Dermis microvascular lymphatic vessel endothelial cell (primary cell): Measurements from ENCODE around the gene OR2T11. TPM values are rescaled to one million over a fixed set of nuclear protein-coding genes. Genes with fewer than 3 reads are reported as not detected.
"Not testable (repeated sequence)": the region's sequence is repeated elsewhere in the genome, so short reads cannot be mapped to it uniquely, and the experiment has no call there.

Source experiments
- DNase-seq, 2 donors: peaks; one replicate each; pipeline versions ENCODE4 v3.0.0 to v3.0.0-alpha.2; 2010; ENCODE audit warnings: low read depth in 2 of 2
- total RNA-seq: library from RNA; depleted of rRNA; stranded (reverse); fragments of >200 nt; gene quantifications from 2 replicates; pipeline ENCODE4 v1.2.1, GENCODE V29; 2014

OR2T11 gene
- total RNA-seq, 1 donor from 2014 or later = not detected

DNA sequence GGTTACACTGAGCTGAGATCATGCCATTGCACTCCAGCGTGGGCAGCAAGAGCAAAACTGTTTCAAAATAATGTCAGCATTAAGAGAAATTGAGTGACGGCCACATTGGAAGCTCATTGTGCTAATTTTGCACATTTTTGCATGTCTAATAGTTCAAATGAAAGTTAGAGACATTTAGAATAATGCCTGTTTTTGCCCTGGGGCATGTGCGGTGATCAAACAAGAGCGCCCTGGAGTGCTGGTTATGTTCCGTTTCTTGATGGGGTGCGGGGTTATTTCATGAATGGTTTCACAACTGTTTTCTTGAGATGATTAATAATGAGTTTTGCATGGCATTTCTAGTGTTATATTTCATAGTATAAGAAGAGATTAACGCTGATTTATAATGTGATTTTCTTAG lies 13.1 kb downstream of the OR2T11 start:
- no peak for DNase-seq

DNA sequence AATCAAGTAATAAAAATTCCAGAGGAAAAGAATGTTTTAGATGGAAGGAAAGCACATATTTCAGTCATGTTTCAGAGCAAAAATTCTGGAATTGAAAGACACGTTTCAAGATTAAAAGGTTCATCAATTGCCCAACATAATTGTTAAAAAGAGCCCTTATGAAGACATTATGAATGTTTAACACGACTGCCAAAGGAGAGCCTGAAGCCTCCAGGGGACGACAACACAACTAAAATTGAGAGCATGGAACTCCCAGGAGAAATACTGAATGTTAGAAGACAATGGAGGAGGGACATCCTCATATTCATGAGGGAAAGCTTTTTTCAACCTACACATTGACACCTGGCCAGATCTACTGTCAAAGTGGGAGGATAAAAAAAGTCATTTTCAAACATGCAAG lies 16.0 kb downstream of the OR2T11 start:
- DNase-seq = peak; percentile 6 to 25

DNA sequence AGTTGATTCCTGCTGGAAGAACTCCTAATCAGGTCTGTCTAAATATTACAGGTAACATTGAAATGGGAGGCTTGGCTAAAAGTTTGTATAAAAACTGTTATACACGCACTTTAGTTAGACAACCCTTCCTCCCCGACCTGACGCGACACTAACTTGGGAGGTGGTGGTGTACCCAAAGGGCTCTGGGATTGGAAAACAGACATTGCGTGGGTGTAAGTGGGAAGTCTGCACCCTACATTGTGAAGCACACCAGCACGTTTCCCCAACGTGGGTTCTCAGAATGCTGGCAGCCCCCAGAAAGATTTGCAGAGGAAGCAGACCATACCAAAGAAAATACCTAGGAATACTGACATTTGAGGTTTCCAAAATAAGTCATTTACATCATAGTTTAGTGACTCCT lies 16.8 kb downstream of the OR2T11 start:
- DNase-seq = no peak

DNA sequence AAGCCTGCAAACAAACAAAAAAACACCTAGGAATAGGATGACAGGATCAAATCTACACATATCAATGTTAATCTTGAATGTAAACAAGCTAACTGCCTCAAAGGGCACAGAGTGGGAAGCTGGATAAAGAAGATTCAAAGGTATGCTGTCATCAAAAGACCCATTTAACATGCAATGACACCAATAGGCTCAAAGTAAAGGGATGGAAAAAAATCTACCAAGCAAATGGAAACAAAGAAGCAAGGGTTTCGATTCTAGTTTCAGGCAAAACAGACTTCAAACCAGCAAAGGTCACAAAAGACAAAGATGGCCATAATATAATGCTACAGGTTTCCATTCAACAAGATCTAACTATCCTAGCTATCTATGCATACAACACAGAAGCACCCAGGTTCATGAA lies 21.1 kb downstream of the OR2T11 start:
- DNase-seq = no peak

DNA sequence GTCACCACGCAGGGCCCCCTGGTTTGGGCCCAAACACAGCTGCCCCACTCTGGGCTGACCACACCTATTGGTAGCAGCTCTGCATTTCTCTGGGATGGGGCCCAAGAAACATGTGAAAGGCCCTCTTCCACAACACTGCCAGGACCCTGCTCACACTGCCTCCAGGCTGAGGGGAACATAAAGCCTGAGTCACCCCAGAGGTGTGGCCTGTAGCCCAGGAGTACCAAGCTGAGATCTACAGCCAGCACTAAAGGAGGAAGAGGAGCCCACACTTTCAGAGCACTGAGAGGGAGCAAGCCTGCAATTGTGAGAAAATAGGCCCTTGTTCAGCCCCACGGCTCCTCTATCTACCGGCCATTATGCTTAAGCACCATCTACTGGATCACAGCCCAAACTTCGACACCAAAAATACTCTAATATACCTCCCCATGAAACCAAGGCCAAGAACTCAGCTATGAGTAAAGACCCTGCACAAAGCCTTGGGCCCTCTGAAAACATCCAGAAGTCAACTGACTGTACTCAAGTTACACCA lies 22.9 kb downstream of the OR2T11 start:
- DNase-seq = no peak

DNA sequence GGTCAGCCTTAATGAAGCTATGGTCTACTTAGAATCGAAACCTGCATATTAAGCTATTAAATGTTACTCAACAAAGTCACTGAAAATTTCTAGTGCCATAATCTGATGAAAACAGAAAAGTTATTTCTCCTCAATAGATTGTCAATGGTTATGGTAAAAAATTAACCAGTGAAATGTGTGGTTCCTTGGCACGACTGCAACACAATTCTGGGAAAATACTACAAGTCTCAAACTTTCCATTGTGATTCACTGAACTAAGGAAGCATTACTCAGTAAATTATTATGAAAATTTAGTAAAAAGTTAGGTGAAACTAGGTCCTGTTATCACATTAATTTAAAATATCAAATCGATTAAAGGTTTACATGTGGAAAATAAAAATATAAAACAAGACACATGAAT lies 24.6 kb downstream of the OR2T11 start:
- DNase-seq = no peak

DNA sequence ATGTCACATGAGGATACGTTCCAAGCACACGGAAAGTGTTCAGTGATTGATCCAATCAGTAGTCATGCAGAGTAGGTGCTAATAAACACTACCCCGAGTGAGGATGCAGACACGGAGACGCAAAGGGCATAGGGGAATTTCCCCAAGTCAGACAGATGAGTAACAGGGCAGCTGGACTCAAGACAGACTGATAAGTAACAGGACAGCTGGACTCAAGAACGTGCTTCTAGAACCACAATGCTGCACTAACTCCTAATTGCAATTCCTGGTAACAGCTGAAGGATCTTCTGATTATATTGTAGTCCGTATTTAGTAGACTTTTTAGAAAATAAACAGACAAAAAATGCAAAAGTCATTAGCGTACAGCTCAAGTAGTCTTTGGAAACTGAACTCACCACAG lies 35.5 kb downstream of the OR2T11 start:
- no peak for DNase-seq

DNA sequence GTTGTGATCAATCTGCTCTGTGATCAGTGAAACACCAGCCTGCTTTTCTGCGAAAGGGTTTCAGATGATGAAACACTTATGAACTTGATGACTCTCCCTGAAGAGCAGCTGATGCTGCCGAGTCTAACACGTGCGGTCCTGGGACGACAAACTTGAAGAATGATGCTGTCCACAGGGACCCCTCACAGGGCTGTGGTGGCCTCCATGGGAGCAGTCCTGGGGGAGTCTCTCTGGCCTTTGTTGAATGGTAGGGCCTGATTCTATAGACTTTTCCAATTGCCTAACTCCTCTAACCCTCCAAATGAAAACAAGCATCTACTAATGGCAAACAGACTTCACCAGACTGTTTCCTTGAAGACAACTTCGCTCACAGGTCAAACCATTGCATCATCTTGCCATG lies 37.3 kb downstream of the OR2T11 start, which contains the start of gene OR2T10:
TSS of gene OR2T10 (minus strand) at position 112 of the 400 bp plus-strand sequence. CDS start 3,932 bp downstream, outside the sequence.
- DNase-seq = no peak

DNA sequence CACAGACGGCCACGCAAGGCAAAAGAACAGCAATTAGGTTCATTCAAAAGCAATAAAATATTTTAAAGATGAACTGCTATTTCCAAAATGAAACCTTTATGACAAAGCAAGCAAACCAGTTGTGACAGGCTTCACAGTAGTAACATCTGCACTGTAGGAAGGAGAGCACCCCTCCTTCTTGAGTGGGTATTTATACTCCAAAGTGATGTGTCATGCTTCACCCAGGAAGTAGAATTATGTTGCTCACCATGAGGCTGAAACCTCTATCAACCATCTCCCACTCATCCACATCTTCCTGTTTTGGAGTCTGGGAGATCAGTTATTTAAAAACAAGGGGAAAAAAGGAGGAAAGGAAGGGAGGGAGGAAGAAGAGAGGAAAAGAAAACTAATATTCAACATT lies 38.3 kb downstream of the OR2T11 start:
- no peak for DNase-seq

DNA sequence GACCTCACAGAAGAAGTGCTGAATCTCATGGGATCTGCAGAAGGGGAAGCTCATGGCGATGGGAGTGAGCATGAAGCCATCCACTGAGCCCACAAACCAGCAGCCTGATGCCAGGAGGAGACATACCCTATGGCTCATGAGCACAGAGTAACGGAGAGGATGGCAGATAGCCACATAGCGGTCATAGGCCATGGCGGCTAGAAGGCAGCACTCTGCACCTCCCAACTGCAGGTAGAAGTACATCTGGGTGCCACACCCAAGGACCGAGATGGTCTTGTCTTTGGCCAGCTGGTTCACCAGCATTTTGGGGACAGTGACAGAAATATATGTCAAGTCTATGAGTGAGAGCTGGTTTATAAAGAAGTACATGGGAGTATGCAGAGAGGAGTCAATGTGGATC lies 41.7 kb downstream of the OR2T11 start:
- no peak for DNase-seq

DNA sequence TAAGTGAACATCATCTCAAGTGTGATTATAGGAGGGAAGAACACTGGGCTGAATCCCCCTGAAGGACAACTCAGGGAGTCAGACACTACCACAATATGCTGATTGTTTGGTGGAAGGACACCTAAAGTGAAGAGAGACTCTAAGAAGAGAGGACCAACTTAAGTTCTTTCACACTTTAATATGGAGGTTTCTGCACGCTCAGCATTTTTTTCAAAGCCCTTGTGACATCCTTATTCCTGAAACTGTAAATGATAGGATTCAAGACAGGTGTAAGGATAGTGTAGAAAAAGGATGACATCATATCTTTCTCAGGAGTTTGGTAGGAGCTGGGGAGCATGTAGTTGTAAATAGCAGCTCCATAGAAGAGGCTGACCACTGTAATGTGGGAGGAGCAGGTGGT lies 42.2 kb downstream of the OR2T11 start:
- no peak for DNase-seq

DNA sequence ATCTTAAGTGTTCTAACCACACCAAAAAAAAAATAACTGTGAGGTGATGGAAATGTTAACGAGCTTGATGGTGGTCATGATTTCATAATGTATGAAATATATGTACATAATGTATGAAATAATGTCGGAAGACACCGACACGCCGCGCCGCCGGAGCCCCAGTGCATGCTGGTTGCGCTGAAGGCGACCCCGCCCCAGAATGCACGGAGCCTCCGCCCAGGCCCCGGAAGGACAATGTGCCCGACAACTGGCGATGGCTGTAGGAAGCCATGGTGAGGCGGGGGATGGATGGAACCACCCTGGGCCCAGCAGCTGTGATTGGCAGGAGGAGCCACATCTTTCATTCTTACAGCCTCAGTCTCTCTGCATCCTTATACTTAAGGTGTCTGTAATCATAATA lies 44.8 kb downstream of the OR2T11 start:
- DNase-seq = no peak

DNA sequence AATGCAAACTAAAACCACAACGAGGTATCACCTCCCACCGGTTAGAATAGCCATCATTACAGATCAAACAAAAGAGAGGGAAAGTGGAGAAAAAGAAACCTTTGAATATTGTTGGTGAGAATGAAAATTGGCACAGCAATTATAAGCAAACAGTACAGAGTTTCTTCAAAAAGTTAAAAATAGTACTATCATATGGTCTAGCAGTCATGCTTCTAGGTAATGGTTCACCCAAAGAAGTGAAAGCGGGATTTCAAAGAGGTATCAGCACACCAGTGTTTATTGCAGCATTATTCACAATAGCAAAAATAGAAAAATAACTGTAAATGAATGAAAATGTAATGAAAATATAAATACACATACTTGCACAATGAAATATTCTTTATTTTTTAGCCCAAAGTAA lies 45.6 kb downstream of the OR2T11 start:
- no peak for DNase-seq

DNA sequence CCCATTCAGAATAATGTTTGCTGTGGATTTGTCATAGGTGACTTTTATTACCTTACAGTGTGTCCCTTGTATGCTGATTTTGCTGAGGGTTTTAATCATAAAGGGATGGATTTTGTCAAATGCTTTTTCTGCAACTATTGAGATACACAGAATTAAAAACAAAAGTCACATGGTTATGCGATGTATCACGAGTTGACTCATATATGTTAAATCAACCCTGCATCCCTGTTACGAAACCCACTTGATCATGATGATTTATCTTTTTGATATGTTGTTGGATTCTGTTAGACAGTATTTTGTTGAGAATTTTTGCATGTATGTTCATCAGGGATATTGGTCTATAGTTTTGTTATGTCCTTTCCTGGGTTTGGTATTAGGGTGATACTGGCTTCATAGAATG lies 49.6 kb downstream of the OR2T11 start:
- no peak for DNase-seq

DNA sequence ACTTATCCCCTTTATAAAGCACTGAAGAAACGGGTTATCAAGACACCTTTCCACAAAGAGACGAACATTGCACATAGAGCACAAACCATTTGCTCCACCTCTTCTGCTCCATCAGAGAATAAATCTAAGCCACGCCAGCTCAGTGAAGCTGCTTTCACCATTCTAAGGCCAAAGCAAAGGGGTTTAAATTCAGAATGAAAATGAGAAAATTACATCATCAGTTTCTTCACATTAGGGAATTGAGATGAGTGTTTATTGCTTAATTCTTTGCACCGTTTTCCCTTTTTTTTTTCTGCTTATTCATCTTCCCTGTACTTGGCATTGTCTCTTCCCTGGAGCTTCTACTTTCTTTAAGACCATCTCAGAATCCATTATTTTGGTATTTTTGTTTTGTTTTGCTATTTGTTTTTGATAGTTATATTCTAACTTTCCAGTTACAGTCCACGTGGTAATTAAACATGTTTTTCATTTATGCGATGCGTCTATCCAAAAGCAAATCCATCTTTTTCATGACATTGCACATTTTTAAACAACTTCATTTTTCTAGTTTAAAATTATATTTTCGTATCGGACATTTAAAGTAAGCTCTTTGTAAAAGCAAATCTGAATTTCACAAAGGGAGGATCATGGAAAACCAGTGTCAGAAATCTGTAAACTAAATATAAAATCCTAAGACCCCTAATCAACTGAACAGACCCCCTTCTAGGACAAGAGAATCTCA lies 58.5 kb downstream of the OR2T11 start:
- no peak for DNase-seq

DNA sequence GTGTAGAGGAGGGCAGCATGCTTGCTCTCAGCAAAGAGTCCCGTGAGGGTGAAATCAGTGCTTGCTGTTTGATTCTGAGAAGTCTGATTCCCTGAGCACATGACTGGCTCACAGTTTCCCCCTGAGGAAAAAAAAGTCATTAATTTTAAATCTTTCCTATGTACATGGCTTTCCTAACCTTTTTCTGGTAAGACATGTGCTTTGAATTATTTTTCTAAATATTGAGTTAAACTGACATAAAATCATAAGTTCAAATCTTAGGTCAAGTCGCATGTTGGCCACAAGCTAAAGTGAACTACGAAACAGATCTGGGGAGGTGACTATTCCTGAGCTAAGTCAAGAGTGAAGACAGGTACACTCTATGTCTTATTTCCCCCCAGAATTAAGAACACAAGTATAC lies 60.2 kb downstream of the OR2T11 start, which contains the start of gene OR2T34:
TSS of gene OR2T34 (minus strand) at position 101 of the 400 bp plus-strand sequence. CDS start at position 101, 0 bp downstream.
- not testable (repeated sequence) for DNase-seq

DNA sequence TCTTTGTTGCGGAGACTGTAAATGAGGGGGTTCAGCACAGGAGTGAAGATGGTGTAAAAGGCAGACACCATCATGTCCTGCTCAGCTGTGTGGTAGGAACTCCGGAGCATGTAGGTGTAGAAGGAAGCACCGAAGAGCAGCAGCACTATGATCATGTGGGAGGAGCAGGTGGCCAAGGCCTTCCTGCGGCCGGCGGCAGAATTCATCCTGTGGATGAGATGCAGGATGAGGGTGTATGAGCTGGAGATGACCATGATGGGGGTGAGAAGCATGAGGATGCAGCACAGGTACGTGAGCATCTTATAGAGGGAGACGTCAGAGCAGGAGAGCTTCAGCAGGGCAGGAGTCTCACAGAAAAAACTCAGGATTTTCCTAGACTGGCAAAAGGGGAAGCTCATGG lies 61.0 kb downstream of the OR2T11 start:
- DNase-seq = not testable (repeated sequence)

Other genes starting within 250 kb of the OR2T11 start
- not detected in 2 replicates for gene OR2T1, start 232.0 kb downstream of the OR2T11 start, total RNA-seq
- not detected in 2 replicates for gene OR2T2, start 189.5 kb downstream of the OR2T11 start, total RNA-seq
- gene OR2T3, start 161.7 kb downstream of the OR2T11 start, total RNA-seq = not detected in 2 replicates
- gene OR2T5, start 146.5 kb downstream of the OR2T11 start, total RNA-seq = not detected in 2 replicates
- not detected in 2 replicates for gene OR2G6, start 127.0 kb downstream of the OR2T11 start, total RNA-seq
- not detected in 2 replicates for gene OR2T29, start 72.3 kb downstream of the OR2T11 start, total RNA-seq
- gene OR2T34, start 60.3 kb downstream of the OR2T11 start, total RNA-seq = not detected in 2 replicates
- not detected in 2 replicates for gene OR2T10, start 37.4 kb downstream of the OR2T11 start, total RNA-seq
- gene OR2T35, start 10.2 kb upstream of the OR2T11 start, total RNA-seq = not detected in 2 replicates
- not detected in 2 replicates for gene OR2T27, start 20.4 kb upstream of the OR2T11 start, total RNA-seq
- not detected in 2 replicates for gene OR14I1, start 67.7 kb upstream of the OR2T11 start, total RNA-seq
- gene LYPD8, start 120.7 kb upstream of the OR2T11 start, total RNA-seq = not detected in 2 replicates
- 17.6 and 24.8 TPM in 2 replicates for gene SH3BP5L, start 190.8 kb upstream of the OR2T11 start, total RNA-seq
- gene ZNF672, start 203.1 kb upstream of the OR2T11 start, total RNA-seq = 15.9 and 22.9 TPM in 2 replicates
- gene ZNF692, start 224.0 kb upstream of the OR2T11 start, total RNA-seq = 5.0 and 6.6 TPM in 2 replicates